ENCODE measurements around the gene SARS1.

GRCh38 chr1:109258481-109259466, 45.1 kb downstream of the SARS1 start:
- TF ChIP-seq MAFK (conservative IDR thresholded peaks at IDR 0.05 in 1 of 2, IDR thresholded peaks at IDR 0.05 in 1 of 2; ENCODE audit: low read length in 2 of 2) (no peak), MYNN (CRISPR knock-in tag; IDR thresholded peaks at IDR 0.05; ENCODE audit: low read depth) (no peak), TBL1XR1 (IDR thresholded peaks at IDR 0.05; ENCODE audit: borderline replicate concordance, low read length, partially characterized antibody) (no peak), MED1 (CRISPR knock-in tag; IDR thresholded peaks at IDR 0.05) (no peak), SETDB1 (CRISPR knock-in tag; IDR thresholded peaks at IDR 0.05; ENCODE audit: borderline replicate concordance) (no peak), TBX2 (CRISPR knock-in tag; IDR thresholded peaks at IDR 0.05; ENCODE audit: borderline replicate concordance) (no peak)
- TF ChIP-seq, protein P1, sequence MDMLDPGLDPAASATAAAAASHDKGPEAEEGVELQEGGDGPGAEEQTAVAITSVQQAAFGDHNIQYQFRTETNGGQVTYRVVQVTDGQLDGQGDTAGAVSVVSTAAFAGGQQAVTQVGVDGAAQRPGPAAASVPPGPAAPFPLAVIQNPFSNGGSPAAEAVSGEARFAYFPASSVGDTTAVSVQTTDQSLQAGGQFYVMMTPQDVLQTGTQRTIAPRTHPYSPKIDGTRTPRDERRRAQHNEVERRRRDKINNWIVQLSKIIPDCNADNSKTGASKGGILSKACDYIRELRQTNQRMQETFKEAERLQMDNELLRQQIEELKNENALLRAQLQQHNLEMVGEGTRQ (IDR thresholded peaks at IDR 0.05; ENCODE audit: low read depth, low read length), result no peak
- TF ChIP-seq, protein P1 (CRISPR knock-in tag; IDR thresholded peaks at IDR 0.05; ENCODE audit: borderline replicate concordance), result no peak
- TF ChIP-seq, protein P2, sequence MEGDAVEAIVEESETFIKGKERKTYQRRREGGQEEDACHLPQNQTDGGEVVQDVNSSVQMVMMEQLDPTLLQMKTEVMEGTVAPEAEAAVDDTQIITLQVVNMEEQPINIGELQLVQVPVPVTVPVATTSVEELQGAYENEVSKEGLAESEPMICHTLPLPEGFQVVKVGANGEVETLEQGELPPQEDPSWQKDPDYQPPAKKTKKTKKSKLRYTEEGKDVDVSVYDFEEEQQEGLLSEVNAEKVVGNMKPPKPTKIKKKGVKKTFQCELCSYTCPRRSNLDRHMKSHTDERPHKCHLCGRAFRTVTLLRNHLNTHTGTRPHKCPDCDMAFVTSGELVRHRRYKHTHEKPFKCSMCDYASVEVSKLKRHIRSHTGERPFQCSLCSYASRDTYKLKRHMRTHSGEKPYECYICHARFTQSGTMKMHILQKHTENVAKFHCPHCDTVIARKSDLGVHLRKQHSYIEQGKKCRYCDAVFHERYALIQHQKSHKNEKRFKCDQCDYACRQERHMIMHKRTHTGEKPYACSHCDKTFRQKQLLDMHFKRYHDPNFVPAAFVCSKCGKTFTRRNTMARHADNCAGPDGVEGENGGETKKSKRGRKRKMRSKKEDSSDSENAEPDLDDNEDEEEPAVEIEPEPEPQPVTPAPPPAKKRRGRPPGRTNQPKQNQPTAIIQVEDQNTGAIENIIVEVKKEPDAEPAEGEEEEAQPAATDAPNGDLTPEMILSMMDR (CRISPR knock-in tag; IDR thresholded peaks at IDR 0.05), result no peak

All from HepG2 (cell line).